A549 (cell line): ENCODE results near the gene DYNC1H1. TPM values are rescaled to one million over a fixed set of nuclear protein-coding genes. Genes with fewer than 3 reads are reported as not detected.

ENCODE experiments used
- ATAC-seq, 2 experiments: fragments of 200-7000 bp in 1 of 2; fragments of >200 bp in 1 of 2; cut with Nextera tagmentation in 1 of 2; cut with Tn5 transposase in 1 of 2; 3 replicates each; pipeline versions ENCODE4 v1.8.0 to v1.9.1; 2018 to 2020; ENCODE audit warnings: mild to moderate bottlenecking in 1 of 2, moderate library complexity in 1 of 2
- CTCF ChIA-PET: fragments of 300-600 bp; sonication (Branson Sonifier 250); formaldehyde crosslinking; extraction: SDS; loops from one replicate; lab custom pipeline; 2021; ENCODE audit warnings: antibody characterized with exemption, inconsistent platforms; lab: Yijun Ruan, JAX
- POLR2A ChIA-PET: fragments of 350-600 bp; formaldehyde crosslinking; extraction: SDS; loops from one replicate; lab custom pipeline; 2021; ENCODE audit warnings: antibody characterized with exemption, inconsistent platforms; lab: Yijun Ruan, JAX
- DNase-seq, 2 experiments: peaks; one replicate each; pipeline versions ENCODE4 v3.0.0 to v3.0.0-alpha.2; 2011 to 2016; ENCODE audit warnings: low read depth in 1 of 2, low spot score in 1 of 2
- FAIRE-seq: peaks from 2 replicates; lab custom pipeline; 2011; peaks lifted over from hg19 to GRCh38; lab: Jason Lieb, UNC
- H3K27ac ChIP-seq, 2 experiments: fragments of >200 bp; sonication (Bioruptor Twin); formaldehyde crosslinking; 3 replicates each; pipeline ENCODE4 v1.5.1; 2016 to 2017
- H3K4me1 ChIP-seq: fragments of >200 bp; sonication (Bioruptor Twin); formaldehyde crosslinking; 3 replicates; pipeline ENCODE4 v1.6.1; 2016
- H3K4me2 ChIP-seq: fragments of >200 bp; sonication (Bioruptor Twin); formaldehyde crosslinking; 3 replicates; pipeline ENCODE4 v1.6.1; 2016
- H3K4me3 ChIP-seq: fragments of >200 bp; sonication (Bioruptor Twin); formaldehyde crosslinking; 3 replicates; pipeline ENCODE4 v1.5.1; 2016
- H3K9me3 ChIP-seq: fragments of >200 bp; sonication (Bioruptor Twin); formaldehyde crosslinking; 3 replicates; pipeline ENCODE4 v1.6.1; 2016
- CBX8 ChIP-seq: fragments of 200-600 bp; sonication (generic); IDR thresholded peaks from 2 replicates; pipeline ENCODE4 v1.6.1; 2016
- CHD4 ChIP-seq: fragments of 200-600 bp; sonication (generic); IDR thresholded peaks from 2 replicates; pipeline ENCODE4 v1.6.1; 2016; ENCODE audit warnings: antibody characterized with exemption, mild to moderate bottlenecking, borderline replicate concordance
- CTCF ChIP-seq: fragments of >200 bp; sonication (Bioruptor Twin); formaldehyde crosslinking; IDR thresholded peaks from 3 replicates; pipeline ENCODE4 v1.5.1; 2016
- FOSB ChIP-seq: fragments of 250-450 bp; sonication (Bioruptor Pico); IDR thresholded peaks from 2 replicates; pipeline ENCODE4 v1.5.0; 2020; ENCODE audit warnings: mild to moderate bottlenecking, moderate library complexity
- FOXS1 ChIP-seq: fragments of 250-450 bp; sonication (Bioruptor Pico); IDR thresholded peaks from 2 replicates; pipeline ENCODE4 v1.5.0; 2020; ENCODE audit warnings: mild to moderate bottlenecking, moderate library complexity
- GATA3 ChIP-seq: IDR thresholded peaks from 2 replicates; pipeline ENCODE4 v1.6.1; 2012; ENCODE audit warnings: borderline replicate concordance
- HMGXB4 ChIP-seq: fragments of 250-450 bp; sonication (Bioruptor Pico); IDR thresholded peaks from 2 replicates; pipeline ENCODE4 v1.5.0; 2021; ENCODE audit warnings: mild to moderate bottlenecking, moderate library complexity, borderline replicate concordance
- HOXA7 ChIP-seq: fragments of 250-450 bp; sonication (Bioruptor Pico); IDR thresholded peaks from 2 replicates; pipeline ENCODE4 v1.5.0; 2020; ENCODE audit warnings: mild to moderate bottlenecking, moderate library complexity
- JUN ChIP-seq, 2 experiments: fragments of >200 bp; sonication (Bioruptor Twin); formaldehyde crosslinking; IDR thresholded peaks; 2 replicates in 1 of 2; 3 replicates in 1 of 2; pipeline ENCODE4 v1.6.1; 2016 to 2017
- JUNB ChIP-seq: fragments of >200 bp; sonication (Bioruptor Twin); formaldehyde crosslinking; IDR thresholded peaks from 2 replicates; pipeline ENCODE4 v1.6.1; 2016
- KDM1A ChIP-seq: fragments of 200-600 bp; sonication (generic); IDR thresholded peaks from 2 replicates; pipeline ENCODE4 v1.6.1; 2016; ENCODE audit warnings: low read depth, mild to moderate bottlenecking
- MAFK ChIP-seq: fragments of 450-650 bp; IDR thresholded peaks from 2 replicates; pipeline ENCODE4 v1.6.1; 2014; ENCODE audit not compliant: partially characterized antibody
- MYC ChIP-seq: IDR thresholded peaks from 2 replicates; pipeline ENCODE4 v1.6.1; 2012; ENCODE audit warnings: mild to moderate bottlenecking, inconsistent platforms, low read length, improper control_type of control experiment, borderline replicate concordance
- NPAS2 ChIP-seq: fragments of 250-450 bp; sonication (Bioruptor Pico); IDR thresholded peaks from 2 replicates; pipeline ENCODE4 v1.8.0; 2022; ENCODE audit warnings: mild to moderate bottlenecking, moderate library complexity, borderline replicate concordance
- PHF8 ChIP-seq: fragments of 200-600 bp; sonication (generic); IDR thresholded peaks from 2 replicates; pipeline ENCODE4 v1.6.1; 2016; ENCODE audit warnings: low read depth, mild to moderate bottlenecking, antibody characterized with exemption, moderate library complexity, borderline replicate concordance
- POLR2A ChIP-seq: IDR thresholded peaks from 2 replicates; pipeline ENCODE4 v1.6.1; 2012; ENCODE audit warnings: mild to moderate bottlenecking, low read length
- POLR2AphosphoS2 ChIP-seq: conservative IDR thresholded peaks from 2 replicates; pipeline ENCODE4 v1.6.1; 2012; ENCODE audit warnings: low read length, improper control_type of control experiment, inconsistent platforms
- RARB ChIP-seq: fragments of 250-450 bp; sonication (Bioruptor Pico); IDR thresholded peaks from 2 replicates; pipeline ENCODE4 v1.8.0; 2021; ENCODE audit warnings: mild to moderate bottlenecking, moderate library complexity
- SMC3 ChIP-seq: fragments of >200 bp; sonication (Bioruptor Twin); formaldehyde crosslinking; IDR thresholded peaks from 3 replicates; pipeline ENCODE4 v1.6.1; 2018; ENCODE audit warnings: inconsistent platforms
- SREBF2 ChIP-seq: fragments of 450-650 bp; IDR thresholded peaks from 2 replicates; pipeline ENCODE4 v1.6.1; 2014; ENCODE audit warnings: mild to moderate bottlenecking, moderate library complexity
- ZC3H11A ChIP-seq: fragments of 450-650 bp; IDR thresholded peaks from 2 replicates; pipeline ENCODE4 v1.6.1; 2014; ENCODE audit warnings: antibody characterized with exemption, mild to moderate bottlenecking
- ZSCAN20 ChIP-seq: fragments of 250-450 bp; sonication (Bioruptor Pico); IDR thresholded peaks from 2 replicates; pipeline ENCODE4 v1.8.0; 2022; ENCODE audit warnings: mild to moderate bottlenecking, moderate library complexity
- WGBS: methylation state at CpG from one replicate; pipeline ENCODE4 v1.1.6; 2017; ENCODE audit errors: missing lambda C conversion rate; 5-methylcytosine and 5-hydroxymethylcytosine counted together
- polyA plus RNA-seq, 4 experiments: library from polyadenylated mRNA; depleted of rRNA in 3 of 4; stranded (reverse); fragments of >200 nt; fragmentation: RNase III in 1 of 4; extraction: RNeasy Plus Mini Kit Qiagen cat#74134 plus additional on column Dnase treatment in 1 of 4; gene quantifications; 2 replicates in 3 of 4; 3 replicates in 1 of 4; pipeline ENCODE4 v1.2.3, GENCODE V29; 2011 to 2017
- TF ChIP-seq, protein P1 (sequence below): fragments of >200 bp; sonication (Bioruptor Twin); formaldehyde crosslinking; IDR thresholded peaks from 3 replicates; pipeline ENCODE4 v1.6.1; 2016
- TF ChIP-seq, protein P2 (sequence below): fragments of >200 bp; sonication (Bioruptor Twin); formaldehyde crosslinking; IDR thresholded peaks from 2 replicates; pipeline ENCODE4 v1.6.1; 2016
- TF ChIP-seq, protein P3 (sequence below): fragments of 150-350 bp; IDR thresholded peaks from 2 replicates; pipeline ENCODE4 v1.6.1; 2014; ENCODE audit warnings: low read depth, mild to moderate bottlenecking, low read length

DYNC1H1 gene
- polyA plus RNA-seq, 2 of the 4 experiments (the other 2 are of a cell fraction): 177 to 187 TPM

- FAIRE-seq: no peak
- peak; percentile 23 to 26; a peak in 2 of 6 replicates for ATAC-seq
- Histone ChIP-seq H3K4me1 (no peaks in the 10 kb centered on the region), H3K4me3 (no peak overlapping the region), H3K4me2 (no peak overlapping the region), H3K9me3 (no peaks in the 10 kb centered on the region), H3K27ac (no peak overlapping the region)
- ChIA-PET POLR2A (no interaction called here), CTCF (interaction anchor here (1.1 to 3.6 kb wide), 3 partner anchors 17 to 145 kb away, joined by 3 to 15 read pairs (median 6); no protein-coding TSS in a partner anchor)
- TF ChIP-seq GATA3 (no peak), CBX8 (no peak), MAFK (no peak), CTCF (no peak), RARB (CRISPR knock-in tag) (no peak), FOXS1 (CRISPR knock-in tag) (no peak), SMC3 (no peak), CHD4 (no peak), SREBF2 (no peak), KDM1A (no peak), JUNB (no peak)
- TF ChIP-seq, protein P1, sequence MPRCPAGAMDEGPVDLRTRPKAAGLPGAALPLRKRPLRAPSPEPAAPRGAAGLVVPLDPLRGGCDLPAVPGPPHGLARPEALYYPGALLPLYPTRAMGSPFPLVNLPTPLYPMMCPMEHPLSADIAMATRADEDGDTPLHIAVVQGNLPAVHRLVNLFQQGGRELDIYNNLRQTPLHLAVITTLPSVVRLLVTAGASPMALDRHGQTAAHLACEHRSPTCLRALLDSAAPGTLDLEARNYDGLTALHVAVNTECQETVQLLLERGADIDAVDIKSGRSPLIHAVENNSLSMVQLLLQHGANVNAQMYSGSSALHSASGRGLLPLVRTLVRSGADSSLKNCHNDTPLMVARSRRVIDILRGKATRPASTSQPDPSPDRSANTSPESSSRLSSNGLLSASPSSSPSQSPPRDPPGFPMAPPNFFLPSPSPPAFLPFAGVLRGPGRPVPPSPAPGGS: no peak
- TF ChIP-seq, protein P2, sequence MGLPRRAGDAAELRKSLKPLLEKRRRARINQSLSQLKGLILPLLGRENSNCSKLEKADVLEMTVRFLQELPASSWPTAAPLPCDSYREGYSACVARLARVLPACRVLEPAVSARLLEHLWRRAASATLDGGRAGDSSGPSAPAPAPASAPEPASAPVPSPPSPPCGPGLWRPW: no peak
- TF ChIP-seq, protein P3, sequence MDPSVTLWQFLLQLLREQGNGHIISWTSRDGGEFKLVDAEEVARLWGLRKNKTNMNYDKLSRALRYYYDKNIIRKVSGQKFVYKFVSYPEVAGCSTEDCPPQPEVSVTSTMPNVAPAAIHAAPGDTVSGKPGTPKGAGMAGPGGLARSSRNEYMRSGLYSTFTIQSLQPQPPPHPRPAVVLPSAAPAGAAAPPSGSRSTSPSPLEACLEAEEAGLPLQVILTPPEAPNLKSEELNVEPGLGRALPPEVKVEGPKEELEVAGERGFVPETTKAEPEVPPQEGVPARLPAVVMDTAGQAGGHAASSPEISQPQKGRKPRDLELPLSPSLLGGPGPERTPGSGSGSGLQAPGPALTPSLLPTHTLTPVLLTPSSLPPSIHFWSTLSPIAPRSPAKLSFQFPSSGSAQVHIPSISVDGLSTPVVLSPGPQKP: no peak
- WGBS: 93% methylated on average over 23 of the region's 23 CpGs
- DNase-seq: no peak
Measured at GRCh38 chr14:101915871-101916815, 48.2 kb upstream of the DYNC1H1 start.

GRCh38 chr14:101916816-101917412 is 47.5 kb upstream of the DYNC1H1 start:
- WGBS: 91% methylated on average over 18 of the region's 18 CpGs
- no peak for TF ChIP-seq RARB (CRISPR knock-in tag)
- TF ChIP-seq FOXS1 (CRISPR knock-in tag): no peak
- no peak for TF ChIP-seq CHD4
- TF ChIP-seq NPAS2: no peak
- no peak for TF ChIP-seq HMGXB4 (CRISPR knock-in tag)
- no peak for TF ChIP-seq ZSCAN20 (CRISPR knock-in tag)
- no peak for TF ChIP-seq POLR2AphosphoS2
- no peak for TF ChIP-seq POLR2A
- no peak for TF ChIP-seq PHF8
- no peak for TF ChIP-seq KDM1A
- no peak for TF ChIP-seq JUN (IDR thresholded peaks at IDR 0.05)
- TF ChIP-seq ZC3H11A: no peak
- TF ChIP-seq, protein P2: no peak
- no peak for TF ChIP-seq CTCF
- TF ChIP-seq FOSB (CRISPR knock-in tag): no peak
- TF ChIP-seq HOXA7: no peak
- TF ChIP-seq MYC: no peak
- ChIA-PET CTCF (interaction anchor here (1.1 kb wide), 1 partner anchor 146 kb away, joined by 6 read pairs; no protein-coding TSS in a partner anchor), POLR2A (no interaction called here)
- Histone ChIP-seq H3K9me3 (no peaks in the 10 kb centered on the region), H3K4me3 (no peak overlapping the region), H3K27ac (no peak overlapping the region), H3K4me1 (no peaks in the 10 kb centered on the region), H3K4me2 (no peak overlapping the region)
- FAIRE-seq (no peak), DNase-seq (no peak), ATAC-seq (peak; percentile 24 to 39; a peak in 3 of 6 replicates)
